B cell (primary cell): ENCODE data around the gene ATP6V0E1. TPM values are rescaled to one million over a fixed set of nuclear protein-coding genes. Genes with fewer than 3 reads are reported as not detected.

Source experiments
- ATAC-seq: fragments of 200-7000 bp; cut with Tn5 transposase; one replicate; pipeline ENCODE4 v1.10.0; 2021; ENCODE audit warnings: low read depth, mild to moderate bottlenecking, moderate number of reproducible peaks, moderate library complexity
- CTCF ChIA-PET: fragments of 350-600 bp; sonication (Branson Sonifier 250); formaldehyde crosslinking; loops from one replicate; lab custom pipeline; 2021; ENCODE audit warnings: antibody characterized with exemption, inconsistent platforms; lab: Charles Lee
- POLR2A ChIA-PET: fragments of 350-600 bp; sonication (Branson Sonifier 250); formaldehyde crosslinking; loops from one replicate; lab custom pipeline; 2021; ENCODE audit warnings: antibody characterized with exemption; lab: Charles Lee
- DNase-seq: peaks from one replicate; pipeline ENCODE4 v3.0.0; 2013
- H2AFZ ChIP-seq: 2 replicates; pipeline ENCODE4 v1.6.1; 2012; ENCODE audit warnings: mild to moderate bottlenecking, low read depth, low read length; ENCODE audit not compliant: insufficient read depth, poor library complexity, severe bottlenecking
- H3K27ac ChIP-seq, 2 donors: 1 replicate in 1 of 2; 2 replicates in 1 of 2; pipeline ENCODE4 v1.5.1; 2012 to 2013; ENCODE audit warnings: low read length in 2 of 2, mild to moderate bottlenecking in 2 of 2, moderate library complexity in 1 of 2
- H3K27me3 ChIP-seq, 4 experiments: fragments of 200-600 bp in 1 of 4; sonication (generic) in 1 of 4; replicated peaks in 1 of 4; 1 replicate in 2 of 4; 2 replicates in 2 of 4; pipeline versions ENCODE4 v1.6.1 to v1.7.0; 2013 to 2016; ENCODE audit warnings: low read length in 3 of 4, mild to moderate bottlenecking in 2 of 4, mixed read lengths in 1 of 4, moderate library complexity in 1 of 4; ENCODE audit not compliant: insufficient read depth in 4 of 4, control insufficient read depth in 3 of 4; ENCODE audit errors: control extremely low read depth in 1 of 4
- H3K36me3 ChIP-seq, 2 experiments: replicated peaks in 1 of 2; 1 replicate in 1 of 2; 2 replicates in 1 of 2; pipeline versions ENCODE4 v1.6.1 to v1.7.1; 2013; ENCODE audit warnings: low read length in 1 of 2; ENCODE audit not compliant: insufficient read depth in 2 of 2, control insufficient read depth in 1 of 2; ENCODE audit errors: control extremely low read depth in 1 of 2, extremely low read depth in 1 of 2
- H3K4me1 ChIP-seq, 2 donors: fragments of 200-600 bp in 1 of 2; sonication (generic) in 1 of 2; 1 replicate in 1 of 2; 2 replicates in 1 of 2; pipeline versions ENCODE4 v1.5.1 to v1.6.1; 2013 to 2017; ENCODE audit warnings: low read length in 2 of 2; ENCODE audit not compliant: control insufficient read depth in 2 of 2, insufficient read depth in 2 of 2
- H3K4me2 ChIP-seq: replicated peaks from 2 replicates; pipeline ENCODE3; 2012; ENCODE audit warnings: mild to moderate bottlenecking, low read depth, low read length; ENCODE audit not compliant: poor library complexity, severe bottlenecking
- H3K4me3 ChIP-seq, 5 experiments: fragments of 200-600 bp in 1 of 5; sonication (generic) in 1 of 5; 1 replicate in 3 of 5; 2 replicates in 2 of 5; pipeline versions ENCODE4 v1.5.1 to v1.7.0; 2011 to 2016; ENCODE audit warnings: low read length in 4 of 5, mild to moderate bottlenecking in 4 of 5, low read depth in 2 of 5, control low read depth in 1 of 5, moderate library complexity in 1 of 5; ENCODE audit not compliant: insufficient read depth in 1 of 5; ENCODE audit errors: control extremely low read depth in 1 of 5, extremely low read depth in 1 of 5
- H3K79me2 ChIP-seq: fragments of 200-600 bp; sonication (generic); one replicate; pipeline ENCODE4 v1.6.0; 2016; ENCODE audit warnings: low read length; ENCODE audit not compliant: control insufficient read depth, insufficient read depth
- H3K9ac ChIP-seq: fragments of 200-600 bp; sonication (generic); 2 replicates; pipeline ENCODE4 v1.6.1; 2017; ENCODE audit warnings: mild to moderate bottlenecking, low read length, moderate library complexity
- H3K9me3 ChIP-seq, 3 donors: one replicate each; pipeline versions ENCODE4 v1.6.1 to v1.7.1; 2013; ENCODE audit warnings: low read length in 2 of 3; ENCODE audit not compliant: control insufficient read depth in 2 of 3, insufficient read depth in 1 of 3; ENCODE audit errors: control extremely low read depth in 1 of 3
- H4K20me1 ChIP-seq: 2 replicates; pipeline ENCODE4 v1.6.0; 2012; ENCODE audit warnings: mild to moderate bottlenecking, low read length; ENCODE audit not compliant: insufficient read depth, control insufficient read depth, poor library complexity, severe bottlenecking
- H3K27ac Mint-ChIP-seq: one replicate; pipeline ENCODE4 v1.8.0; 2021; ENCODE audit warnings: mixed read lengths
- H3K27me3 Mint-ChIP-seq: one replicate; pipeline ENCODE4 v1.8.0; 2021; ENCODE audit warnings: mixed read lengths
- H3K4me1 Mint-ChIP-seq: one replicate; pipeline ENCODE4 v1.8.0; 2021; ENCODE audit warnings: mixed read lengths
- H3K4me3 Mint-ChIP-seq: one replicate; pipeline ENCODE4 v1.8.0; 2021; ENCODE audit warnings: mixed read lengths
- H3K9me3 Mint-ChIP-seq: one replicate; pipeline ENCODE4 v1.8.0; 2022; ENCODE audit warnings: mixed read lengths; ENCODE audit not compliant: insufficient read depth
- CTCF ChIP-seq: fragments of 200-600 bp; IDR thresholded peaks from one replicate; pipeline ENCODE4 v1.8.0; 2022; ENCODE audit warnings: antibody characterized with exemption, mild to moderate bottlenecking
- EZH2 ChIP-seq: IDR thresholded peaks from 2 replicates; pipeline ENCODE4 v1.6.1; 2012; ENCODE audit warnings: borderline replicate concordance, low read depth, mild to moderate bottlenecking, moderate library complexity, low read length; ENCODE audit not compliant: insufficient read depth, poor library complexity, severe bottlenecking
- WGBS: methylation state at CpG from one replicate; pipeline ENCODE4 v1.1.5; 2013; ENCODE audit warnings: missing lambda C conversion rate; ENCODE audit not compliant: insufficient coverage; 5-methylcytosine and 5-hydroxymethylcytosine counted together
- intact Hi-C: fragments of 100-400 bp; cut with micrococcal nuclease; formaldehyde crosslinking; loops from one replicate; pipeline ENCODE4 v1.10.0; 2022
- polyA plus RNA-seq: library from polyadenylated mRNA; depleted of rRNA; stranded (reverse); fragments of >200 nt; gene quantifications from 2 replicates; pipeline ENCODE4 v1.2.3, GENCODE V29; 2012
- total RNA-seq, 2 donors: library from RNA; stranded (reverse); fragments of 120-200 nt in 1 of 2; gene quantifications; 1 replicate in 1 of 2; 2 replicates in 1 of 2; pipeline versions ENCODE4 v1.2.3 to v1.2.4, GENCODE V29; 2013 to 2022

ATP6V0E1 gene
- total and polyA plus RNA-seq, 2 donors (not counting 1 experiment from before 2014, with no cell fraction given) = 93.8 to 127 TPM

GRCh38 chr5:172969921-172970320 is 13.7 kb upstream of the ATP6V0E1 start:
- POLR2A ChIA-PET = no interaction called here
- H3K27ac Mint-ChIP-seq = no peak overlapping the region

GRCh38 chr5:172971482-172971881 is 12.1 kb upstream of the ATP6V0E1 start:
- no peak overlapping the region for H3K4me3 Mint-ChIP-seq
- no CpG with 5 or more reads among the region's 3 CpGs for WGBS
- Histone ChIP-seq H3K36me3 (peaks cover 7 to 8% of the 10 kb centered on the region in 2 experiments), H3K9ac (no peak overlapping the region), H2AFZ (no peak overlapping the region), H3K27me3 (no peaks in the 10 kb centered on the region), H3K4me1 (peaks cover 4 to 6% of the 10 kb centered on the region in 2 donors), H3K79me2 (no peaks in the 10 kb centered on the region), H4K20me1 (no peaks in the 10 kb centered on the region), H3K9me3 (no peaks in the 10 kb centered on the region), H3K4me2 (no peak overlapping the region), H3K4me3 (no peak overlapping the region), H3K27ac (no peak overlapping the region)
- DNase-seq = no peak
- ATAC-seq = no peak
- intact Hi-C loops = no loop called here
- POLR2A ChIA-PET = no interaction called here
- CTCF ChIA-PET = interaction anchor here (0.7 to 0.9 kb wide), 2 partner anchors 9 to 12 kb away, joined by 3 to 4 read pairs; partner anchors contain the start of gene RPL26L1
- TF ChIP-seq EZH2 (no peak), CTCF (no peak)
- H3K9me3 Mint-ChIP-seq = no peaks in the 10 kb centered on the region
- no peaks in the 10 kb centered on the region for H3K27me3 Mint-ChIP-seq
- H3K4me1 Mint-ChIP-seq = peaks cover 6% of the 10 kb centered on the region
- H3K27ac Mint-ChIP-seq = no peak overlapping the region

More at GRCh38 chr5:172969921-172970320, 13.7 kb upstream of the ATP6V0E1 start:
- no peaks in the 10 kb centered on the region for H3K27me3 ChIP-seq
- CTCF ChIA-PET = interaction anchor here (1.9 kb wide), 1 partner anchor 11 kb away, joined by 6 read pairs; the partner anchor contains the start of gene RPL26L1
- H3K4me2 ChIP-seq = no peak overlapping the region
- intact Hi-C loops = no loop called here
- Mint-ChIP-seq H3K27me3 (no peaks in the 10 kb centered on the region), H3K4me1 (peaks cover 6% of the 10 kb centered on the region), H3K9me3 (no peaks in the 10 kb centered on the region), H3K4me3 (no peak overlapping the region)
- H3K9ac ChIP-seq = no peak overlapping the region
- H2AFZ ChIP-seq = no peak overlapping the region
- H3K36me3 ChIP-seq = peaks cover 7 to 13% of the 10 kb centered on the region in 2 experiments
- H4K20me1 ChIP-seq = no peaks in the 10 kb centered on the region
- no peak for DNase-seq
- H3K27ac ChIP-seq = no peak overlapping the region
- H3K79me2 ChIP-seq = no peaks in the 10 kb centered on the region
- no peak for ATAC-seq
- H3K4me1 ChIP-seq = peaks cover 4 to 6% of the 10 kb centered on the region in 2 donors
- TF ChIP-seq CTCF (no peak), EZH2 (no peak)
- H3K9me3 ChIP-seq = no peaks in the 10 kb centered on the region
- WGBS = 96% methylated on average over 2 of the region's 2 CpGs
- H3K4me3 ChIP-seq = no peak overlapping the region
